ENCODE results near the gene CDK5RAP2.

- TF ChIP-seq TEAD4 (IDR thresholded peaks at IDR 0.05; ENCODE audit: low read length) (no peak), TEAD4 (CRISPR knock-in tag; IDR thresholded peaks at IDR 0.05; ENCODE audit: borderline replicate concordance) (no peak), PATZ1 (CRISPR knock-in tag; IDR thresholded peaks at IDR 0.05; ENCODE audit: borderline replicate concordance) (no peak), KLF13 (tag; IDR thresholded peaks at IDR 0.05; ENCODE audit: borderline replicate concordance, low read depth) (no peak), ZNF277 (CRISPR knock-in tag; IDR thresholded peaks at IDR 0.05; ENCODE audit: borderline replicate concordance) (no peak), ZNF740 (CRISPR knock-in tag; IDR thresholded peaks at IDR 0.05) (no peak), ZNF740 (tag; IDR thresholded peaks at IDR 0.05) (no peak), ARID2 (IDR thresholded peaks at IDR 0.05) (no peak), ELF4 (CRISPR knock-in tag; IDR thresholded peaks at IDR 0.05) (no peak), TAF1 (IDR thresholded peaks at IDR 0.05; ENCODE audit: control insufficient read depth, extremely low read depth, insufficient read depth, low read length, severe bottlenecking) (no peak), DACH1 (IDR thresholded peaks at IDR 0.05; ENCODE audit: partially characterized antibody) (no peak)
Measured at GRCh38 chr9:120433701-120434100, 146.3 kb downstream of the CDK5RAP2 start.

All from K562 (cell line).